ENCODE measurements around the gene MORC2. TPM values are rescaled to one million over a fixed set of nuclear protein-coding genes. Genes with fewer than 3 reads are reported as not detected.
A peak's percentile ranks its signal among the peaks of the same experiment; 100 is the strongest.

Gene MORC2
- polyA plus RNA-seq, 4 donors: 30.6 to 37.2 (median 37.0) TPM

GRCh38 chr22:30953206-30953605 lies 15.4 kb downstream of the MORC2 start:
- no peak for DNase-seq (ENCODE audit: low read depth in 4 of 4, low spot score in 3 of 4)

DNA sequence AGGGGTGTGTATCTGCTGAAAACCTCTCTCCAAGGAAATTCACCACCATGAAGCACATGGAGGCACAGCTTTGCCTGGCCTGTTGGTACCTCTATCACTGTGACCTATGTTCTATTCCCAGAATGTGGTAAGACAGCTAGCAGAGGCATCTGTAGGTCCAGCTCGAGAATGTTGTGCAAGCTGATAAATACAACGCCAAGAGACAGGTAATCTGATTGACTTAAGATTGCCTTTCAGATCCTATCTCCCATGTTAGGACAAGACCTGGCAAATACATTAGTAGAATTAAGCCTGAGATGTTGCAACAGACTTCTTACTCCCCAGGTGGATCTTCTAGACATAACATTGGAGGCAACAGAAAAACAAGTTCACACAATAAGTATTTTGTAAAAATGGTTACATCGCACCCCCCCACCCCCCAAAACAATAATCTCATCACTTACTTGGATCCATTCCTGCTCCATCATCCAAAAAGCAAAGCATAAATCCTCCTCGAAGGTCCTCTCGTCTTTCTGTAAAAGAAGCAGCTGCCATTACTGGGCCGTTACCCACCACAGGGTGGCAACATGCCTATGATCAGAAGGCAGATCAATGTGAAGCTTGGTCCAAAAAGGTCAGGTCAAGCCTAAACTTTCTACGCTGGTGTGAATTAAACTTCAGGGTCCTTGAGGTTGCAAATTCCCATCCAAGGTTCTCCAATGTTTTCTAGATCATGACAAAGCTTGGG lies 18.5 kb downstream of the MORC2 start:
- no peak for DNase-seq (ENCODE audit: low read depth in 4 of 4, low spot score in 3 of 4)

- no peak for DNase-seq (ENCODE audit: low read depth in 4 of 4, low spot score in 3 of 4)
Observed at GRCh38 chr22:30948930-30949342, 19.6 kb downstream of the MORC2 start.

DNA sequence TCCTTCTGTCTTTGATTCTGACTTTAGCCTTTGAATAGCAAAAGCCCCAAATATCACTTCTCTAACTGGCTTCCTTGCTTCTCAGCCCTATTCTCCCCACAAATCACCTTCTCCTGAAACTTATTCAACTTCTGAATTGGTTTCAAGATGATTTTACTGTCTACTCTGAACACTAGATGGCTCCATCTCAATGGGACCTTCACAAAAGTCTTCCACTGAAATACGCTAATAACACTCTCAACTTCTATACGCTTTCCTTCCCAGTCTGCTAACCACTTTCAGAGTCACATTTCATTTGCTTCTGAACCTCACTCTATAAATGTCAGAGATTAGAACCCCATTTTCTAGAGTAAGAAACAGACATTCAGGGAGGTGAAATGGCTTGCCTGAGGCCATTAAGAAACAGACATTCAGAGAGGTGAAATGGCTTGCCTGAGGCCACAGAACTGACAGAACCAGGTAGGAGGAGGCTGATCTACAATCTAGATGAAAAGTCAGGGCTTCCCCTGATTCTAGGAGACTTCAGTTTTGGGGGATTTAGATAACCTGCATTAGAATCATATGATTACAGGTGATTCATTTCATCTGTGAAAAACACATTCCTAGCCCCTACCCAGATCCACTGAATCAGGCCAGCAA lies 20.6 kb downstream of the MORC2 start:
- peak in 3 of 4 donors; percentile 14 to 35 (median 24) for DNase-seq (ENCODE audit: low read depth in 4 of 4, low spot score in 3 of 4)

- no peak for DNase-seq (ENCODE audit: low read depth in 4 of 4, low spot score in 3 of 4)
Observed at GRCh38 chr22:30947173-30947815, 21.3 kb downstream of the MORC2 start.

DNA sequence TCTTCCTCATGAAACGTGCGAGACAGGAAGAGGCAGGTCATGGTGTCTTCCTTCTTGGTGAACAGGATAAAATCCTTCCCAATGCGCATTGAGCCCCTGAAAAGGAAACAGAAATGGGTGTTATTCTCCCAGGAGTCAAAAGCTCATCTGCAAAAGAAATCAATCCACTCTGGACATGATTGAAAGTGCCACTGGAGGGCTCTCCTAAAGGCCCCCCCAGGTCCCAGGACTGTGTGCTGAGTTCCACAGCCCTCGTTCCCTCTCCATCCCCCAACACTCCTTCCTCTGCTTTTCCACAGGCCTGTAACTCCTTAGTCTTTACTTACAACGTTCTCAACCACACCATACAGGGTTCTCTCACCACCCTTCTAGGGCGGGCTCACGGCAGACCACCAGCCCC lies 22.2 kb downstream of the MORC2 start:
- DNase-seq (ENCODE audit: low read depth in 4 of 4, low spot score in 3 of 4): no peak

GRCh38 chr22:30945653-30946052 lies 22.9 kb downstream of the MORC2 start:
- no peak for DNase-seq (ENCODE audit: low read depth in 4 of 4, low spot score in 3 of 4)

DNA sequence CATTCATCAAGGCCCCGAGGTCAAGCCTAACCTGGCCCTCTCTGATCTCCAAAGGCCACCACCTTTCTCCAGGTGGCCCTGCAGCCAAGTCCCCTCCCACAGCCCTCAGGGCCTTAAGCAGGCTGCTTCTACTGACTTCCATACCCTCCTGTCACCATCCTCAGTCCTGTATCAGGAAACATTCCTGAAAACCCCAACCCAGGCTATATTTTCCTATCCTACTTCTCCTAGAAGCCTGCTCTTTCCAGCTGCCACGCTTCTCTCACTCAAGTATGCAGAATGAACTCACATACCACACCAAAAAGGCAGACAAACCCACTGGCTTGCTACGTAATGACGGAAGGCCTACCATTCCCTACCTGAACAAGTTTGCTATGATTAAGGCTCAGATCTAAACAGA lies 23.6 kb downstream of the MORC2 start:
- no peak for DNase-seq (ENCODE audit: low read depth in 4 of 4, low spot score in 3 of 4)

DNA sequence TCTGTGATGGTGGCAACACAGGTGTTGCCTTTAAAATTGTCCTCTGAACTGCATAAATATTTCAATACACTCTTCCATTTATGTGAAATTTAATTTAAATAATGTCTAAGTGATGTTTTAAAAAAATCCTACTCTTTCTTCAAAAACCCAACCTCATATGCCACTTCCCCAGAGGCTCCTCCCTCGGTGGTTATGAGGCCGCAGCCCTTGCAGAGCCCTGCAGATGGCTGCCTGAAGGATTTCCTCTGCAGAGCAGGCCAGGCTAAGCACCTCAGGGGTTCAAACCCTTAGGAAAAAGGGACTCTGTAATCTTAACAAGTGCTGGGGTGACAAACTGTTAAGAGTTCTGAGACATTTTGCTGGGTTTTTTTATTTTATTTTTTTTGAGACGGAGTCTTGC lies 25.2 kb downstream of the MORC2 start:
- DNase-seq (ENCODE audit: low read depth in 4 of 4, low spot score in 3 of 4): no peak

GRCh38 chr22:30941363-30941740 lies 27.2 kb downstream of the MORC2 start:
- no peak for DNase-seq (ENCODE audit: low read depth in 4 of 4, low spot score in 3 of 4)

DNA sequence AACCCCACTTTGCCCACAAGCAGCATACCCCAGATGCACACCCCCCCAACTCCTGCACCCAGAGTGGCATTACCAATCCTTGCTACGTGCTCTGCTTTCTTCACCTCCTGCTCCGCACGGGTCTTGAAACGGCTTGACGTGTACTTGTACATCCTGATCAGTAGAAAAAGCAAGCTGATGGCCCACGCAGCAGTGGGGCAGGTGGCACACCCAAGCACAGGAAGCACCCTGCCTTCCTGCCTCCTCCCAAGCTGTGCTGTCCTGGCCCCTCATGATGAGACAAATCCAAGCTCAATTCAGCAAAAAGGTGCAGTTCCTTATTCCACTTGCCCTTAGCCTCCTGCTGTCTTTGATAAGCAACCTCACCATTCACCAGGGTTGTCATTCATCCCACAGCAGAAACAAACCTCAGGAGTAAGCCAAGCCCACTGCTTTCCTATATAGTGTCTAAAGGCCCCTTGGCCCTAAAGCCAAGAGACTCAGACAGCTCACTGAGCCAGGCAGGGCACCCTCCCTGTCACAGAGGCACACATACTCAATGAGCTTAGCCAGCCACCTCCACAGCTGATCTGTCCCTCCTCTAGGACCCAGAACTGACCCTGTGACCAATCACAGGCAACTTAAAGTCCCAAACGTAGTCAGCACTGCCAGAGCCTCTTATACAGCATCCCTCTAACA lies 27.8 kb downstream of the MORC2 start:
- DNase-seq (ENCODE audit: low read depth in 4 of 4, low spot score in 3 of 4): no peak

GRCh38 chr22:30934053-30934452 lies 34.5 kb downstream of the MORC2 start:
- no peak for DNase-seq (ENCODE audit: low read depth in 4 of 4, low spot score in 3 of 4)

- no peak for DNase-seq (ENCODE audit: low read depth in 4 of 4, low spot score in 3 of 4)
Observed at GRCh38 chr22:30933457-30933856, 35.1 kb downstream of the MORC2 start.

GRCh38 chr22:30932661-30933060 lies 35.9 kb downstream of the MORC2 start:
- no peak for DNase-seq (ENCODE audit: low read depth in 4 of 4, low spot score in 3 of 4)

GRCh38 chr22:30931541-30932300 lies 36.9 kb downstream of the MORC2 start:
- no peak for DNase-seq (ENCODE audit: low read depth in 4 of 4, low spot score in 3 of 4)

- no peak for DNase-seq (ENCODE audit: low read depth in 4 of 4, low spot score in 3 of 4)
Observed at GRCh38 chr22:30930228-30930627, 38.3 kb downstream of the MORC2 start.

DNA sequence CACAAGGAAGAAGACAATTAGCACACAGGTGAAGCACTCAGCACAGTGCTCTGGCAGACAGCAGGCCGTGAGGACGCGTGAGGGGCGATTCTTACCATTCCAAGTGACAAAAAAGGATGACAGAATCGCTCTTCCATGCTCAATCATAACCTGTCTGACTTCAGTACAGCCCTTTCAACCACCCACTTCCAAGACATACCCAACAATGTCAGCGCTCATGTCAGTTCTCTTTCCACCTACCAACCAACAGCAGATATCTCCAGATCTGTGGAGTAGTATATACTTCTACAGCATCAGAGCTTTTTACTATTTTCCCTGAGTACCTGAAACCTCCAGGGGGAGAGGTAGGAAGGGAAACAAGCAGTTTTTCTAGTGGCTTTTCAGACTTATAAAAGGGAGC lies 40.2 kb downstream of the MORC2 start:
- no peak for DNase-seq (ENCODE audit: low read depth in 4 of 4, low spot score in 3 of 4)

DNA sequence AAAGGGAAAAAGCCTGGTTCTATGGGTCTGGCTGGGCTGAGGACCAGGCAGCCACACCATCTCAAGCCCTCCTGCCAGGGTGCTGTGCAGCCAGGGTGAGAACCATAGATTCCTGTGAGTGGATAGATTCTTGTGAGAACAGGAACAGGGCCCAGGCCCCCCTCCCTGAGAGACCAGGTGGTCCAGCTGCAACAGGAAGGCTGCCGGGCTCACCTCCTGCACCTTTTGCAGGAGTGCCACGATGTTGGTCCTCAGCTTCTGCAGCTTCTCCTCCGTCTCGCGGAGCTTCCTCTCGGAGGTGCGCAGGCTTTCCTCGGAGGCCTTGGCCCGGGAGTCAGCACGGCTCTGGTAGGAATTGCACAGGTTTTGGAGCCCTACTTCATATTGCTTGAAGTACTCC lies 40.8 kb downstream of the MORC2 start:
- no peak for DNase-seq (ENCODE audit: low read depth in 4 of 4, low spot score in 3 of 4)

- no peak for DNase-seq (ENCODE audit: low read depth in 4 of 4, low spot score in 3 of 4)
Observed at GRCh38 chr22:30926706-30927105, 41.9 kb downstream of the MORC2 start.

GRCh38 chr22:30925667-30926066 lies 42.9 kb downstream of the MORC2 start:
- DNase-seq (ENCODE audit: low read depth in 4 of 4, low spot score in 3 of 4): no peak
